Suprapubic skin (tissue), 4 donors: ENCODE data around the gene CRABP1. TPM values are rescaled to one million over a fixed set of nuclear protein-coding genes. Genes with fewer than 3 reads are reported as not detected.

Experiments used
- DNase-seq, 2 donors: peaks; one replicate each; pipeline ENCODE4 v3.0.0-alpha.2; 2019; ENCODE audit warnings: low spot score in 2 of 2
- H3K27ac ChIP-seq: fragments of 200-600 bp; sonication (generic); one replicate; pipeline ENCODE4 v1.5.1; 2019
- H3K27me3 ChIP-seq: fragments of 200-600 bp; sonication (generic); one replicate; pipeline ENCODE4 v1.5.1; 2019
- H3K36me3 ChIP-seq: fragments of 200-600 bp; sonication (generic); one replicate; pipeline ENCODE4 v1.5.1; 2019
- H3K4me1 ChIP-seq: fragments of 200-600 bp; sonication (generic); one replicate; pipeline ENCODE4 v1.5.1; 2019
- H3K4me3 ChIP-seq: fragments of 200-600 bp; sonication (generic); one replicate; pipeline ENCODE4 v1.5.1; 2019; ENCODE audit warnings: mild to moderate bottlenecking
- H3K9me3 ChIP-seq: fragments of 200-600 bp; sonication (generic); one replicate; pipeline ENCODE4 v1.5.1; 2019
- CTCF ChIP-seq, 2 donors: fragments of 200-600 bp in 1 of 2; fragments of 450-650 bp in 1 of 2; sonication (generic) in 1 of 2; IDR thresholded peaks; one replicate each; pipeline ENCODE4 v1.5.1; 2016 to 2019; ENCODE audit warnings: antibody characterized with exemption in 2 of 2, mild to moderate bottlenecking in 1 of 2, moderate library complexity in 1 of 2
- EP300 ChIP-seq: sonication (generic); formaldehyde crosslinking; IDR thresholded peaks from one replicate; pipeline ENCODE4 v1.6.1; 2017; ENCODE audit warnings: antibody characterized with exemption
- POLR2A ChIP-seq, 2 donors: fragments of 450-650 bp; IDR thresholded peaks; one replicate each; pipeline ENCODE4 v1.6.1; 2017; ENCODE audit warnings: antibody characterized with exemption in 2 of 2, mild to moderate bottlenecking in 2 of 2, moderate library complexity in 2 of 2
- POLR2AphosphoS5 ChIP-seq, 3 donors: sonication (generic); formaldehyde crosslinking; IDR thresholded peaks; one replicate each; pipeline ENCODE4 v1.6.1; 2017; ENCODE audit warnings: antibody characterized with exemption in 3 of 3
- WGBS: methylation state at CpG from one replicate; pipeline ENCODE4 v1.1.5; 2018; 5-methylcytosine and 5-hydroxymethylcytosine counted together
- total RNA-seq, 4 donors: library from RNA; depleted of rRNA; stranded (reverse); fragments of >200 nt; gene quantifications; one replicate each; pipeline ENCODE4 v1.1.0, GENCODE V29; 2016

The CRABP1 gene
- total RNA-seq, 4 donors from 2014 or later, result 2.6 to 8.7 (median 8.5) TPM; not detected in 1

DNA sequence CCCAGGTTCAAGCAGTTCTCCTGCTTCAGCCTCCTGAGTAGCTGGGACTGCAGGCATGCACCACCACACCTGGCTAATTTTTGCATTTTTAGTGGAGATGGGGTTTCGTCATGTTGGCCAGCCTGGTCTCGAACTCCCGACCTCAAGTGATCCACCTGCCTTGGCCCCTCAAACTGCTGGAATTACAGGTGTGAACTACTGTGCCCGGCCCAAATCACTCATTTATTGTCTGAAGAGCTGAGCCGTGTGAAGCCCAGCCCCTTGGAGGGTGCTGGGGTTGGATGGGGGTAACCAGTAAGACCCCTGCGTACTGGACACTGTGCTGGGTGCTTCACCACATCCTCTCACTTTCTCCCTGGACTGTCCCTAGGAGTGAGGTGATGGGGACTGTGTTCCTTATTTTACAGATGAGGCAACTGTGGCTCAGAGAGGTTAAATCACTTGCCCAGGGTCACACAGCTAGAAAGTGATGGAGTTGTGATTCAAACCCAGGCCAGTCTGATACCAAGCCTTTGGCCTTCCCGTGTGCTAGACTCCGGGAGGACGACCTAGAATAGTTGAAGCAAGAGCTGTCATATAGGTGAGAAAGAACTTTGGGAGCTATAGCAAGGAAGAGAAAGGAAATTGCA lies 56.1 kb downstream of the CRABP1 start:
- H3K4me3 ChIP-seq, result no peak overlapping the region
- no peak overlapping the region for H3K27ac ChIP-seq
- peaks cover 10% of the 10 kb centered on the region for H3K4me1 ChIP-seq
- no peaks in the 10 kb centered on the region for H3K36me3 ChIP-seq
- DNase-seq, result no peak
- no peak for TF ChIP-seq POLR2AphosphoS5 (IDR thresholded peaks at IDR 0.05)
- TF ChIP-seq EP300, result no peak
- TF ChIP-seq CTCF (IDR thresholded peaks at IDR 0.05), result no peak
- TF ChIP-seq POLR2A (IDR thresholded peaks at IDR 0.05), result no peak
- no peaks in the 10 kb centered on the region for H3K27me3 ChIP-seq
- H3K9me3 ChIP-seq, result no peaks in the 10 kb centered on the region
- 97% methylated on average over 9 of the region's 9 CpGs for WGBS

- no peaks in the 10 kb centered on the region for H3K36me3 ChIP-seq
- 59% methylated on average over 9 of the region's 9 CpGs for WGBS
- peak in 1 of 2 donors; percentile 71 for DNase-seq
- no peak overlapping the region for H3K27ac ChIP-seq
- no peaks in the 10 kb centered on the region for H3K27me3 ChIP-seq
- H3K4me1 ChIP-seq, result peaks cover 10% of the 10 kb centered on the region
- TF ChIP-seq EP300, result no peak
- TF ChIP-seq POLR2AphosphoS5 (IDR thresholded peaks at IDR 0.05), result no peak
- no peak for TF ChIP-seq POLR2A (IDR thresholded peaks at IDR 0.05)
- TF ChIP-seq CTCF (IDR thresholded peaks at IDR 0.05), result no peak
- H3K4me3 ChIP-seq, result no peak overlapping the region
- no peaks in the 10 kb centered on the region for H3K9me3 ChIP-seq
These were observed 56.8 kb downstream of the CRABP1 start for GRCh38 chr15:78396976-78397375.

DNA sequence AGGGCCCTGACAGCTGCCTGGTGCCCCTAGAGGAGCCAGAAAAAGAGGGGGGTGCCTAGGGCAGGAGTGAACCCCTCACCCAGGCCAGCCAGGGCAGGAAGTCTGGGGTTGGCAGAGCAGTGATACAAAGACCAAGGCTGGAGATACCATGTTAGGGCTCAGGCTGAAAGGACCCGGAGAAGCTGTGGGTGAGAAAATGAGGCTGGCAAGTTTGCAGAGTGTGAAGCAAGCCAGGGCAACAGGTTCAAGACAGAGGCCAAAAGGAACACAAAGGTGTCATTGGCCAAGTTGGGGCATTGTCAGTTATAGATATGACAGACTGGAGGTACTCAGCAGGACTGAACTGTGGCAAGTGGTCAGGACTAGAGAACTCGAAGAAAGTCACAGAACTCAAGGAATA lies 57.2 kb downstream of the CRABP1 start:
- Histone ChIP-seq H3K27ac (no peak overlapping the region), H3K27me3 (no peaks in the 10 kb centered on the region), H3K36me3 (no peaks in the 10 kb centered on the region), H3K4me3 (no peak overlapping the region), H3K4me1 (peaks cover 10% of the 10 kb centered on the region), H3K9me3 (no peaks in the 10 kb centered on the region)
- WGBS, result 96% methylated on average over 2 of the region's 2 CpGs
- no peak for DNase-seq
- TF ChIP-seq POLR2A (IDR thresholded peaks at IDR 0.05), result no peak
- no peak for TF ChIP-seq CTCF (IDR thresholded peaks at IDR 0.05)
- no peak for TF ChIP-seq POLR2AphosphoS5 (IDR thresholded peaks at IDR 0.05)
- no peak for TF ChIP-seq EP300

Other genes starting within 250 kb of the CRABP1 start
- not detected for gene SH2D7, start 247.8 kb upstream of the CRABP1 start, total RNA-seq
- gene CIB2, start 208.9 kb upstream of the CRABP1 start, total RNA-seq, result 1 to 10 TPM; 2.0 to 8.5 (median 6.5) TPM
- 10 to 100 TPM; 55.1 to 82.5 (median 55.8) TPM for gene IDH3A, start 191.0 kb upstream of the CRABP1 start, total RNA-seq
- gene ACSBG1, start 105.8 kb upstream of the CRABP1 start, total RNA-seq, result 100 to 1,000 TPM in 2 of 4 donors, 10 to 100 TPM in 2; 61.8 to 375 (median 102) TPM
- gene DNAJA4, start 75.8 kb upstream of the CRABP1 start, total RNA-seq, result 100 to 1,000 TPM in 1 of 4 donors, 10 to 100 TPM in 3; 42.8 to 115 (median 58.7) TPM
- gene SKIC8, start 40.7 kb upstream of the CRABP1 start, total RNA-seq, result 10 to 100 TPM; 42.9 to 69.9 (median 56.2) TPM
- 10 to 100 TPM; 25.6 to 87.5 (median 48.6) TPM for gene IREB2, start 97.9 kb downstream of the CRABP1 start, total RNA-seq
- gene HYKK, start 167.2 kb downstream of the CRABP1 start, total RNA-seq, result 1 to 10 TPM; 2.6 to 9.6 (median 6.1) TPM
- 100 to 1,000 TPM; 102 to 113 (median 106) TPM for gene PSMA4, start 200.1 kb downstream of the CRABP1 start, total RNA-seq
- gene CHRNA5, start 225.2 kb downstream of the CRABP1 start, total RNA-seq, result 1 to 10 TPM in 3 of 4 donors, under 1 TPM in 1; 0.72 to 2.8 (median 1.4) TPM